HEK293 (cell line): ENCODE data around the gene TMEM207.

ENCODE experiments used
- ZNF423 ChIP-seq: fragments of 450-650 bp; formaldehyde crosslinking; IDR thresholded peaks from 2 replicates; pipeline ENCODE4 v1.5.1; 2016; ENCODE audit warnings: missing biosample characterization, missing genetic modification characterization
- ZNF585B ChIP-seq: fragments of 450-650 bp; formaldehyde crosslinking; IDR thresholded peaks from 2 replicates; pipeline ENCODE4 v1.5.1; 2016; ENCODE audit warnings: missing biosample characterization, missing genetic modification characterization
- TF ChIP-seq, protein P1 (sequence below): fragments of 450-650 bp; formaldehyde crosslinking; IDR thresholded peaks from 2 replicates; pipeline ENCODE4 v1.5.1; 2016; ENCODE audit warnings: missing biosample characterization, missing genetic modification characterization

DNA sequence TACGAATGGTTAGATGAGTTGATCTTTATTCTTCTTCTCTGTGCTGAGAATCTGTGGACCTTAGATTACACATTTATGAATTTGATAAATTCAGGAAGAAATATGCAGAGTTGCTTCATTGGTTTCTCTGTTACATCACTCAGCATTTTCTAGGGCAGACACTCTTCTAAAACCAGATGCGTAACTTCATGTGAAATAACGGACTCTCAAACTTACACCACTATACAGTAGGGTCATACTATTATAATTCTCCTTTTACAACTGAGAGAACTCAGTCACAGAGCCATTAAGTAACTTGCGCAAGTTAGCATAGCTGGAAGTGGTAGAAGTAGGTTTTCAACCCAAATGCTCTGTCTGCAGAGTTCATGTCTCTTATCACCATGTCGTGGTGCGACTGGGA, 5.7 kb downstream of the TMEM207 start:
- TF ChIP-seq ZNF585B (tag by site-specific recombination) = no peak
- TF ChIP-seq, protein P1, sequence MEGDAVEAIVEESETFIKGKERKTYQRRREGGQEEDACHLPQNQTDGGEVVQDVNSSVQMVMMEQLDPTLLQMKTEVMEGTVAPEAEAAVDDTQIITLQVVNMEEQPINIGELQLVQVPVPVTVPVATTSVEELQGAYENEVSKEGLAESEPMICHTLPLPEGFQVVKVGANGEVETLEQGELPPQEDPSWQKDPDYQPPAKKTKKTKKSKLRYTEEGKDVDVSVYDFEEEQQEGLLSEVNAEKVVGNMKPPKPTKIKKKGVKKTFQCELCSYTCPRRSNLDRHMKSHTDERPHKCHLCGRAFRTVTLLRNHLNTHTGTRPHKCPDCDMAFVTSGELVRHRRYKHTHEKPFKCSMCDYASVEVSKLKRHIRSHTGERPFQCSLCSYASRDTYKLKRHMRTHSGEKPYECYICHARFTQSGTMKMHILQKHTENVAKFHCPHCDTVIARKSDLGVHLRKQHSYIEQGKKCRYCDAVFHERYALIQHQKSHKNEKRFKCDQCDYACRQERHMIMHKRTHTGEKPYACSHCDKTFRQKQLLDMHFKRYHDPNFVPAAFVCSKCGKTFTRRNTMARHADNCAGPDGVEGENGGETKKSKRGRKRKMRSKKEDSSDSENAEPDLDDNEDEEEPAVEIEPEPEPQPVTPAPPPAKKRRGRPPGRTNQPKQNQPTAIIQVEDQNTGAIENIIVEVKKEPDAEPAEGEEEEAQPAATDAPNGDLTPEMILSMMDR (tag by site-specific recombination) = no peak
- no peak for TF ChIP-seq ZNF423 (tag by site-specific recombination)
